Stromal cell of bone marrow (primary cell): ENCODE results near the gene C13orf46.

Experiments used
- DNase-seq: peaks from one replicate; pipeline ENCODE4 v3.0.0-alpha.2; 2012; ENCODE audit warnings: low read depth

C13orf46 gene

DNA sequence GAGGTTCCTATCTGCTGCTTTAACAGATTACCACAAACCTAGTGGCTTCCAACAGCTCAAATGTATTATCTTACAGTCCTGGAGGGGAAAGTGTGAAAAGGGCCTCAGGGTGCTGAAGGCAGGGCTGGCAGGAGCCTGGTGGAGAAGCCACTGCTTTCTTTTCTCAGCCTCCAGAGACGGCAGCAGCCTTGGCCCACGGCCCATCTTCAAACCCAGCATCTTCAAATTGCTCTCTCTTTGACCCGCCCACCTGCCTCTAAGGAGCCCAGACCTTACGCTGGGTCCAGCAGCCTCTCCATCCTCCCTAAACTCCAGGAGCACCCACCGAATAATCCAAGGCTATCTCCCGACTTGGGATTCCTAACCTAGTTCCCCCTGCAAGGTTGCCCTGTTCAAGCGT is 35.6 kb downstream of the C13orf46 start:
- DNase-seq, result no peak

DNA sequence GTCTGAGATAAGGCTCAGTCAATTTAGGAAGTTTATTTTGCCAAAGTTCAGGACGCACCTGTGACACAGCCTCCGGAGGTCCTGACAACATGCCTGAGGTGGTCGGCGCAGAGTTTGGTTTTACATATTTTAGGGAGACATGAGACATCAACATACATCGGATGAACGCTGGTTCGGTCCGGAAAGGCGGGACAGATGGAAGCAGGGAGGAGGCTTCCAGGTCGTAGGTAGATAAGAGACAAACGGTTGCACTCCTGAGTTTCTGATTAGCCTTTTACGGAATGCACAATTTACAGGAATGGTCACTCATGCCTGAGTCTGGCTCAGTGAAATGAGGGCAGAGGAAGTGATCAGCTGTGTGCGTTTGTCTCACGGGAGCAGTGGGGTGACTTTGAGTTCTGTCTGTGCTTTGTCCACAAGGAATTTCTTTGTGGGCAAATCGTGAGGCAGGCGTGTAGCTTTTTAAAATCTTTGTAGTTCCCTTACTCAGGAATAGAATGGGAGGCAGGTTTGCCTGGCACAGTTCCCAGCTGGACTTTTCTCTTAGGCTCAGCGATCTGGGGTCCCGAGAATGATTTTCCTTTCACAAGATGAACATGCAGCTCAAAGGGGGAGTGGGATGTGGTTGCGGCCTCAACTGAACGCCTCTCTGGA is 36.2 kb downstream of the C13orf46 start:
- no peak for DNase-seq

DNA sequence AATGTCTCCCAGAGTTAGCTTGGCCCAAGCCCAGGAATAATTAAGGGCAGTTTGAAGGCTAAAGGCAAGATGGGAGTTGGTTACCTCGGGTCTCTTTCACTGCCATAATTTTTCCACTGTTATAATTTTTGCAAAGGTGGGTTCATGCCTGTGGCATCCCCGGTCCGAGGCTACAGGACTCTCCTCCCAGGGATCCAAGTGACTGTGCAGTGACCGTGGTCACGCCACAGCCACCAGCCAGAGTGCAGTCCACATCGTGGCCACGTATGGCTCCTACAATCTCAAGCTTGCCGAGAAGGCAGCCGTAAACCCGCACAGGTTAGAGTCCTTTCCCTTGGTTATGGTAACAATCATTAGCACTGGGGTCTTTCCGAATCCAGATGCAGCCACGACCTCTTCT is 36.8 kb downstream of the C13orf46 start:
- no peak for DNase-seq

- no peak for DNase-seq
Observed at GRCh38 chr13:113936166-113936965, 37.5 kb downstream of the C13orf46 start.

DNA sequence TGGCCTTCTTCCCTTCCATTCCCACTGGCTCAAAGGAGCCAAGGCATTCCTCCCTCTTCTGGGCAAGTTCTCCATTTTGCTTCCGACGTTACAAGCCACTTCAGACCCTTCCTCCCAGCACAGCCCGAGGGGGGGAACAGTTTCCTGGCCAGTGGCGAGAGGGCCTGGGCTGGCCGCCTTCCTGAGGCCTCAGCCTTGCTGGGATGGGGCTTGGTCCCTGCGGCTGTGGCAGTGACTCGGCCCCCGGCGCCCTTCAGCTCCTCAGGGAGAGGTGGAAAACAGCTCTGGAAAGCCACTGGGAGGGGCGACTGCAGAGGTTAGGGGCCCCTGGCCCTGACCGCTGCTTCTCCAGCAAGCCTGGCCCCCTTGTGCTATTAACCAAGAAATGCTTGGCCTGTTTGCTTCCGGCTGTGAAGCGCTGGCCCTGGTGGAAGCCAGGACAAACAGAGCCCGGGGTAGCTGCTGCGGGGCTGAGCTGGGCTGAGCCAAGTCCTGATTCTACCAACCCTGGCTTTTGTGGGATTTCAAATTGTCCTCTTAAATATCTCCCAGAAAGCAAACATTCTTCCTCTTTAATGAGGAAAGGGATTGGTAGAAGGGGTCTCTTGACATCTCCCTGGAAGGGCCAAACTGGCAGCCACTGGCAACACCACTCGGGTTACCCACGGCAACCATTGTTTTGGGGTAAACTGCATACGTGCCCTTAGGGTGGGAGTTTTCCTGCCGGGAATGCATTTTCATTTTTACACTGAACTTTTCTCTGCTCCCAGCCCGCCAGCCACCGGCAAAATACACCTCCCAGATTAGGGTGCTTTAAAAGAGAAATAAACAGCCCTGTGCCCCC is 38.7 kb downstream of the C13orf46 start:
- DNase-seq, result no peak

GRCh38 chr13:113934576-113934975 is 39.3 kb downstream of the C13orf46 start:
- DNase-seq, result no peak

DNA sequence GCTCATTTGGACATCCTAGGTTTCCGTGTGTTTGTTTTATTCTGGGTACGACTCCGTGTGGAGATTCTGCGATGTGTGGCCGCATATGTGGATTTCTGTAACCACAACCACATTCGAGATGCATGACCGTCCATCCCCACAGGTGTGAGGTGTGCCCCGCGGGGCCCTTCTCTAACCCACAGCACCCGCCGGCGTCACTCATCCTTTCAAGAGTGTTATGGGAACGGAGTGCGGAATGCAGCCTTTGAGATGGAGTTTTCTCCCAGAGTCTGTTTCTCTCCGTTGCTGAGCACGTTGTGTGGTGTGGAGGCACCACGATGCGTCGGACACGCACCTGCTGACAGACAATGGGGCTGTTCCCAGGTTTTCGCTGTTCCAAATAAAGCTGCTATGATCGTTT is 40.0 kb downstream of the C13orf46 start:
- no peak for DNase-seq

GRCh38 chr13:113931841-113932459 is 41.9 kb downstream of the C13orf46 start:
- DNase-seq, result no peak

DNA sequence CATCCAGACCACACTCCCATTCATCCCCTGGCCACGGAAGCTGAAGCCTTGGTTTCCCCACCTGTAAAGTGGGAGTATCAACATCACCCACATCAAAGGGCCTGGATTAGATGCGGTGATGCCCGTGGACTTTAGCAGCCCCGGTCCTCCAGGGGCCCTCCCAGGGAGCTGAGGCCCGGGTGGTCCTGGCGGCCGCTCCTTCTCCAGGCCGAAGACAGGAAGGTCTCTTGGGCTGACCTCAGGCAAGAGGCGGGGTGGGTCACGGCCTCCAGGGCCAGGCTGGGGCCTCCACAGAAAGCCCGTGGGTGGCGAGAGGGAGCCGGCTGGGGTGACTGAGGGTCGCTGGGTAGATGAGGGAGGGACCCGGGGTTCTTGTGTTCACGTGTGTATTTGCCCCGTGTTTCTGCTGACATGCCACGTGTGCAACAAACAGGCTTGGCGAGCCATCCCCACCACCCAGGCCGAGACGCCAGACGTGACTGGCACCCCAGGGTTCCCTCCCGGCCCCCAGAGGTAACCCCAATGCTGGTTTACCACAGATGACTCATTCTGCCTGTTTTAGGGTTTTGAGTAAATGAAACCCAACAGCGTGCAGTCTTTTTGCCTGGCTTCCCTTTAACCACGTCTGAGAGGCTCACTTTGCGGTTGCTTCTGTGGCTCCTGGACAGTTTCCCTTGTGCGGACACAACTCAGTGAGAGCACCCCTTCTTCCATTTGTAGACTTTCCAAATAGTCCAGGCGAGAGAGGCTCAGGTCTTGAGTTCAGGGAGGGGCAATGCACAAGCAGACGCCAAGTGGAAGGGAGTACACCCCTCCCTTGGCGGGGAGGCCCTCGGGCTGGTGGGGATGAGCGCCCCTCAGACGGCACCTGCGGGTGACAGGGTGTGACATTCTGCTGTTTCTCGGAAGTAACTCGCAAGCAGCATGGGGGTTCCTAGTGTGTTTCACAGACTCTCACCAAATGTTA is 42.9 kb downstream of the C13orf46 start:
- no peak for DNase-seq

DNA sequence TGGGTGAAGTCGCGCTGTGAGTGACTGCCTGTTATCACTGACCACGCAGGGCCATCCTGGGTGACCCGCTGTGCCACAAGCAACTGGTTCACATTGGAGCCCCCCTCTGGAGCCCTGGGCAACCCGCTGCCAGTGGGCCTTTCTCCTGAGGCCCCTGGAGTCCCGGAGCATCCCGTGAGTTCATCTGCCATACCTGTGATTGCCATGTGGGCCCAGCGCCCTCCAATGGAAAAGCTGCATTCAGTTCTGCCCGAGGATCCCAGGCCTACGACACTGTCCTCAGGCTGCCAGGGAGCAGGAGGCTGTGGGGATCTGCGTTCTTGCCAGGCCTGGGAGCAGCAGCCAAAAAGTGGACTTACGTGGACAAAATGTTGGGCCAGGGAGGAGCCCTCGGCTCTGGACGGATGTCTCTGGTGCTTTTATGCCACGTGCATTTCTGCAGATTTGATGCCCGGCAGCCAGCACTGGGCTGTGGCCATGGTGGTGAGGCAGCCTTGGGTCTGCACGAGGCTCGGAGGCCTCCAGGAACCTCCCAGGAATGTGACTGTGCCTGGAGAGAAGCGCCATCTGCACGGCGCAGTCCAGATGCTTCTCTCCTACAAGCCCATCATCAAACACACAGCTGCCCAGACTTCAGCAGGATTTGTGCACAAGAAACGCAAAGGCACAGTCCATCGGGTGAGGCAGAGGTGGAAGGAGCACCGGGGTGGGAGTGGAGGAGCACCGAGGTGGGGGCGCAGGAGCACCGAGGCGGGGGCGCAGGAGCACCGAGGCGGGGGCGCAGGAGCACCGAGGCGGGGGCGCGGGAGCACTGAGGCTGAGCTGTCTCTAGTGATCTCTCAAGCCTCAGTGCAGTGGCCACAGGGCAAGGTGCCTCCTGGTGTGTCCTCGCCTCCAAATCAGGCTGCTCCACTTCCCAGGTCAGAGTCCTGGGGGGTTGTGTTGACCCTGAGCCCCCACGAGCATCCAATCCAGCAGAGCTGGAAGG is 44.0 kb downstream of the C13orf46 start:
- no peak for DNase-seq

DNA sequence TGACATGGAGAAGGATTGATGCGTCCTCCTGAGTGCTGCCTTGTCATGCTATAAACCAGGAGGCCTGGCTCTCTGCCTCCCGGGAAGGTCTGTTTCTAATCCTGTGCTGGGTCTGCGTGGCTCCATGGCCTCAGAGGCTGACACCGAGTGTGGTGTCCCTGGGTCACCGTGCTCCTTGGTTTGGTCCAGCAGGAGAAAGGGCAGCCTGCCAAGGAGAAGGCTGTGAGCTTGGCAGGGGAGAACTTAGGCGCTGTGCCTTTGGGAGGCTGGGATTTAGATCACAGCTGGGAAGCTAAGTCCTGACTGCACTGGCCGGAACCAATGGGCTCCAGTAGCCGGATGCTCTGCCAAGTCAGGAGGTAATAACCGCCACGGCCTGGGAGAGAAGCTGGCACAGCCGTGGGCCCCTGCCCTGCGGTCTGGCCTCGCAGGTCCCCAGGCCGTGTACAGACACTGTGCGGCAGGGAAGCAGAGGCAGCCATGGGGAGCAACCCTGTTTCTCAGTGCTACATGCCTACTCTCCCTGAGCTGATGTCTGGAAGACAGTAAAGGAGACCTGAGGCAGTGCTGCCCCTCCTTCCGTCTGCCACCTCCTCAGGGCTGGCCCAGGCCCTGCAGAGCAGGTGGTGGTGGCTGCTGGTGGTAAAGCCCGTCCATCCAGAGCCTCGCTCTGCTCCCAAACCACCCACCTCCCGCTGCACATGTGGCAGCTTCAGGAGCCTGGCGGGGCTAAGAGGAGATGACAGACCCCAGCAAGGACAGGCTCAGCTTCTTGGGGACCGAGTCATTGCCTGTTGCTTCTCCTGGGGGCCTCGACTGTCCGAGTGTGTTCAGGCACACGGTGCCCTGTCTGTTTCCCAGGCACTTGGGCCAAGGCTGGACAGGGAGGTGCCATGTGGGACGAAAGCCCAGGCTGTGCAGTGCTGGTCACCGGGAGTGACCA is 44.9 kb downstream of the C13orf46 start:
- DNase-seq, result peak; percentile 87

DNA sequence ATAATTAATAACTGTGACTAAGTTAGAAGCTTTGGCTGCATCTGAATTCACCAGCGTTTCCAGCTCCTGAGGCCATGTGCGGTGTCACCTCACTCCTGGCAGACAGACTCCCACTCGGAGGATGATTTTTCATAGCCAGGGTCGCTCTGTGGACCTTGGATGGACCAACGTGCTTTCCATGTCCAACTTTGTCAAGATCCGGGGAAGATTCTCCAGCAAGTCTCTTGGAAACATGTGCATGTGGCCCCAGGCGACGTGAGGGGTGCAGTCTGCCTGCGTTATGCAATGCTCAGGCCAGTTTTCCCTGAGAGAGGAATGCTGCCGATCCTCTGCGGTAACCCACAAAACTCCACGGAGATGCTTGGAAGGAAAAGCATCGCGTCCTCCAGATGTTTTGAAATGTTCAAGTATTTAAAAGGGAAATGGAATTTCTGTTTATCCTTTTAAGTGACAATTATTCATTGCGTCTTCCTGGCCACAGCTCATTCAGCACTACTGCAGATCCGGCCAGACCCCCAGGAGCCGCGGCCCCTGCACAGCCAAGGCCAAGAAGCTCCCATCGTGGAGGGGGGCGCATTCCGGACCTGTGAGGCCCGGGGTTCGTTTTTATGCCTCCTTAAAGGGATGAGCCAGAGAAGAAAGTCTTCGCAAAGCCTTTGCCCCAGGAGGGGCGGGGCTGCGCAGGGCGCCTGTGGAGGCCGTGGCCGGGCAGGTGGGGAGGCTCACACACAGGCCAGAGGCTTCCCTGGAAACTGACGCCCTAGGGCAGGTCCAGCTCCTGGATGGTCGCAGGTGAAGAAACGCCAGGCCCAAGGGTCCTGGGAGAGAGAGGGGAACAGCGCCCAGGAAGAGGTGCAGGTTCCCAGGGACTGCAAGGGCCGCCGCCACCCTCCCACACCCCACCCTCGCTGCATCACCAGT is 46.0 kb downstream of the C13orf46 start:
- peak; percentile 95 for DNase-seq

- no peak for DNase-seq
Observed at GRCh38 chr13:113926951-113927660, 46.8 kb downstream of the C13orf46 start.

DNA sequence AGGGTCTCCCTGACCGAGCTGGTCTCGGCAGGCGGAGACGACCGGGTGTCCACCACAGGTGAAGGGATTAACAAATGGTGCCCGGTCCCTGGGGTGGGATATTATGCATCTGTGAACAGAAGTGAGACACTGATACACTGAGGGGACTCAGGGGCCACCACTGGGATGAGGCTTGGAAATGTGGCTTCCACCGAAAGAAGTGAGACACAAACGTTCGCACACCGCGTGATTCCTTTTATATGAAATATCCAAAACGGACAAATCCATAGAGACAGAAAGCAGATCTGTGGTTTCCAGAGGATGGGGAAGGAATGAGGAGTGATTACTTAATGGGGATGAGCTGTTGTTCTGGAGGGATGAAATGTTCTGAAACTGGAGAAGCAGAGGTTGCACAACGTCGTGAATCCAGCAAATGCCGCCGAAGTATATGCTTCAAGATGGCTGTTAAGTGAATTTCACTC is 47.5 kb downstream of the C13orf46 start:
- peak; percentile 82 for DNase-seq

- no peak for DNase-seq
Observed at GRCh38 chr13:113924184-113924901, 49.5 kb downstream of the C13orf46 start.
